H4 (cell line): Measurements from ENCODE around the gene WDR75. TPM values are rescaled to one million over a fixed set of nuclear protein-coding genes. Genes with fewer than 3 reads are reported as not detected.
A peak's percentile ranks its signal among the peaks of the same experiment; 100 is the strongest.

Source experiments
- DNase-seq: peaks from one replicate; pipeline ENCODE4 v3.0.0-alpha.2; 2015; ENCODE audit warnings: low spot score
- total RNA-seq: library from RNA; depleted of rRNA; stranded (reverse); fragments of >200 nt; shearing (Covaris generic); gene quantifications from 2 replicates; pipeline ENCODE4 v1.2.3, GENCODE V29; 2014

Gene WDR75
- total RNA-seq, 1 experiment from 2014 or later = 68.6 TPM

- no peak for DNase-seq
Observed at GRCh38 chr2:189500456-189501160, 59.3 kb downstream of the WDR75 start.

- no peak for DNase-seq
Observed at GRCh38 chr2:189501487-189501886, 60.2 kb downstream of the WDR75 start.

- DNase-seq = no peak
Observed at GRCh38 chr2:189502714-189503113, 61.4 kb downstream of the WDR75 start.

- no peak for DNase-seq
Observed at GRCh38 chr2:189504238-189504637, 63.0 kb downstream of the WDR75 start.

DNA sequence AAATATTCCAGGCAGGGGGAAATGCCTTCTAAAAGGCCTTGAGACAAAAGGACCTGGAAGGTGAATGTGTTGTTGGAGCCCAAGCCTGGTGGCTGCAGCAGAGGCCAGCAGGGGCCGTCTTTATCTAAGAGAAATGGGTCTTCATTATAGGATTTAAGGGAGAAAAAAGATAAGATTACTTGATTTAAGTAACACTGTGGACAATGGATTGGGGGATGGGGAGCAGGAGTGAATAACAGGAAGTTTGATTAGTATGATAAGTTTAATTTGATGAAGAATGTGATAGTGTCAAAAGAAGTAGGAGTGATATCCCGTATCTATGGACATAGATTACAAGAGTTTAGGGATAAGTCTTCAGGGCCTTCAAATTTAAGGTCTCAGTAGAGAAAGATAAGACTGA is 64.2 kb downstream of the WDR75 start:
- no peak for DNase-seq

DNA sequence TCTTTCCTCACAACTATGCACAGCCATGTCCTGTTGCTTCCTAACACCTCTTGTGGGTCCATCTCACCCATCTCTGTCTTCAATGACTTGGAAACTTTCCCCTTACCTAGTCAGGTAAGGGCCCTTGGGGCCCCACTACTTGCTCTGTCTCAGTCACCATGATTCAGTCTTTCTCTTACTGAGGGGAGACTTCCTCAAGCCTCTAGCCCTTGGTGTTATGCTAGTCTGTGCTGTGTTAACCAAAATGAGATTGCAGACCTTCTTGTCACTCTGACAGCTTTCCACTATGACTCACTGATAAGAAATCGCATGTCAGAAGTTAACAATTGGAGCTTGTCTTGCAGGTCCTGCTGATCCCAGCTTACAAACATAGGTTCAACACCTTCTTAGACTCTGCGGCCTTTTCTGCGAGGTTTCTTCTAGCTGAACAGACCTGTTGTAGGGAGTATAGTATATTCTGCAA is 65.3 kb downstream of the WDR75 start:
- DNase-seq = no peak

GRCh38 chr2:189511210-189511959 is 70.1 kb downstream of the WDR75 start:
- DNase-seq = no peak

GRCh38 chr2:189511960-189512319 is 70.7 kb downstream of the WDR75 start:
- no peak for DNase-seq

GRCh38 chr2:189512879-189513278 is 71.6 kb downstream of the WDR75 start:
- no peak for DNase-seq

GRCh38 chr2:189514104-189514503 is 72.8 kb downstream of the WDR75 start:
- DNase-seq = no peak

DNA sequence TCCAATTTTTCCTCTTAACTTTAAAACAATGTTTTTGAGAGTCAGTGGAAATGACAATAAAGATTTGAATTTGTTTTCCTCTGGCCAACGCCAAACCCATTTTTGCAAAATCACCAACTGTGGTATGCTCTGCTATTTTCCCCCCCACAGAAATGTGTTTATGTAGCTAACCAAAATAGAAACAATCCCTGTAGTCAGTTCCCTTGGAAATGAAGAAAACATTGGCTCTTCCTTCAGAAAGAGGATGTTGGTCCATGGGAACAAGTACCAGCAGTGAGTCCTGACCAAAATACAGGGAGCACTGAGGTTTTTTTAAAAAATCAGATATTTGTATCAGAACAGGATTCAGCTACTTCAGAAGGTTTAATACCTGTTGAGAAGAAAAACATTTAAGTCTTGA is 74.0 kb downstream of the WDR75 start:
- DNase-seq = peak; percentile 27

DNA sequence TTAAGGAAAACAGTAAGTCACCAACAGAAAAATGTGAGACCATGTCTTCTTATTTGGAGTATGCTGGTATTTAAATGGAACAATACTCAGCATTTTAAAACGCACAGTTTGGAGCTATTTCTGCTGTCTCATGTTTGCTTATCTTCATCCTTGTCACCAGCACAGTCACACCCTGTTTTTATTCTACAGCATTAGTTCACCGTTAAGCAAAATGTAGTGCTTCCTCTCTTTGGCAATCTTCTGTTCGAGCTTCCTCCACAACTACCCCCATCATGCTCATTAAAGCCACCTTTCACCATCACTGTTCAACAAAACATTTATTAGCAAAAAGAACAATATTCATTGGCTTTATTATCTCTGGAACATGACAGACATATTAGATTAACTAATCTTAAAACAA is 75.3 kb downstream of the WDR75 start:
- DNase-seq = no peak

GRCh38 chr2:189517847-189518535 is 76.7 kb downstream of the WDR75 start:
- DNase-seq = no peak

- DNase-seq = no peak
Observed at GRCh38 chr2:189519631-189520387, 78.5 kb downstream of the WDR75 start.

DNA sequence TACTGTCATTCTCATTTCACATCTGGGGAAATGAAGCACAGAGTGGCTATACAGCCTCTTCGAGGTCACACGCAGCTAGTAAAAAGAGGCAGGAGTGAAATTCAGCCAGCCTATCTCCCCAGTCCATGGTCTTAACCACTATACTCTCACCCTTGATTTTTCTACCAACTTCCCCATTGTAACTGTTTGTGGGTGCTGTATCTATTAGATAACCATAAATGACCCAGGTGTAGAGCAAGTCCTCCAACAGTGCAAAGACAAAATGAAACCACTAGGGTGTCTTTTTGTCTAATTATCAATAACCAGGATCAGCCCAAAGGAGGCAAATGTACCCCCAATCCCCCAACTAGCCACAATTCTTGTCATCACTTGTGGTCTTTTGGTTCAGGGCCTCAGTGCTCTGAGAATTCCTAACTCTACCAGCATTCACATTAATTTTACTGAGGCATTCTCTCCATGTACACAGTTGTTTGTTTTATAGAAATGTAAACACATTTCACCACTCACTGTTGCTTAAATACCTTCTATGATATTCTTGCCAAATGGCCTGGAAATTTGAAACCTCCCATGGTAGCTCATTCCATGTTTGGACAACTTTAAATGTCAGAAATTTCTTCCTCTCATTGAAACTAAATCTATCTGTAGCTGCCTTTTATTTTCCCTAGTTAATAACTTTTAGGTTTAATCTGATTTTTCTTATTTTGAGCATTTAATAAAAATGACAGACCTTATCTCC is 80.6 kb downstream of the WDR75 start:
- peak; percentile 39 for DNase-seq

GRCh38 chr2:189522435-189523151 is 81.3 kb downstream of the WDR75 start:
- DNase-seq = no peak

GRCh38 chr2:189524746-189525145 is 83.5 kb downstream of the WDR75 start:
- no peak for DNase-seq
